ENCODE measurements around the gene KCNK3. TPM values are rescaled to one million over a fixed set of nuclear protein-coding genes. Genes with fewer than 3 reads are reported as not detected.

KCNK3 gene
- total RNA-seq, 1 donor: 2.3 TPM

- TF ChIP-seq, protein P1, sequence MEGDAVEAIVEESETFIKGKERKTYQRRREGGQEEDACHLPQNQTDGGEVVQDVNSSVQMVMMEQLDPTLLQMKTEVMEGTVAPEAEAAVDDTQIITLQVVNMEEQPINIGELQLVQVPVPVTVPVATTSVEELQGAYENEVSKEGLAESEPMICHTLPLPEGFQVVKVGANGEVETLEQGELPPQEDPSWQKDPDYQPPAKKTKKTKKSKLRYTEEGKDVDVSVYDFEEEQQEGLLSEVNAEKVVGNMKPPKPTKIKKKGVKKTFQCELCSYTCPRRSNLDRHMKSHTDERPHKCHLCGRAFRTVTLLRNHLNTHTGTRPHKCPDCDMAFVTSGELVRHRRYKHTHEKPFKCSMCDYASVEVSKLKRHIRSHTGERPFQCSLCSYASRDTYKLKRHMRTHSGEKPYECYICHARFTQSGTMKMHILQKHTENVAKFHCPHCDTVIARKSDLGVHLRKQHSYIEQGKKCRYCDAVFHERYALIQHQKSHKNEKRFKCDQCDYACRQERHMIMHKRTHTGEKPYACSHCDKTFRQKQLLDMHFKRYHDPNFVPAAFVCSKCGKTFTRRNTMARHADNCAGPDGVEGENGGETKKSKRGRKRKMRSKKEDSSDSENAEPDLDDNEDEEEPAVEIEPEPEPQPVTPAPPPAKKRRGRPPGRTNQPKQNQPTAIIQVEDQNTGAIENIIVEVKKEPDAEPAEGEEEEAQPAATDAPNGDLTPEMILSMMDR (IDR thresholded peaks at IDR 0.05; ENCODE audit: insufficient read depth, low read length): no peak
- no peak overlapping the region for H3K4me3 ChIP-seq (ENCODE audit: low read depth, low read length)
Observed at GRCh38 chr2:26716769-26717168, 24.2 kb downstream of the KCNK3 start.

DNA sequence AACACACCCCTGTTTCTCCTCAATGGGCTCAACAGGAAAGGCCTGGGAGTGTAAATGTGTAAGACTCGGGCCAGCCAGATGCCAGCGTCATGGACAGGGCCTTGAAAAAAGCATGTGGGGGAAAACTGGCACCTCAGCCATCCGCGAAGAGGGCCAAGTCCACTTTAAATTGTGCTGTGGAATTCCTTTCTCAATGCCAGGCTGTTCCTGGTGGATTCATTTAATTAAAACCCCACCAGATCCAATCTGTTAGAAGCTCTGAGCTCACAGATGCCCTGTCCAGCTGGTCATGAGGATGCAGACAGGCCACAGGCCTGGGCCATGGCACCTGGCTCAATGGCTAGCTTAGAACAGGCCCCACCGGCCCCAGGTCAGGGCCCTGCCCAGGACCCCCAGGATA is 24.8 kb downstream of the KCNK3 start:
- TF ChIP-seq, protein P1 (IDR thresholded peaks at IDR 0.05; ENCODE audit: insufficient read depth, low read length): no peak
- no peak for DNase-seq (ENCODE audit: low read depth)
- H3K4me3 ChIP-seq (ENCODE audit: low read depth, low read length): no peak overlapping the region

More at GRCh38 chr2:26716769-26717168, 24.2 kb downstream of the KCNK3 start:
- DNase-seq (ENCODE audit: low read depth): no peak

DNA sequence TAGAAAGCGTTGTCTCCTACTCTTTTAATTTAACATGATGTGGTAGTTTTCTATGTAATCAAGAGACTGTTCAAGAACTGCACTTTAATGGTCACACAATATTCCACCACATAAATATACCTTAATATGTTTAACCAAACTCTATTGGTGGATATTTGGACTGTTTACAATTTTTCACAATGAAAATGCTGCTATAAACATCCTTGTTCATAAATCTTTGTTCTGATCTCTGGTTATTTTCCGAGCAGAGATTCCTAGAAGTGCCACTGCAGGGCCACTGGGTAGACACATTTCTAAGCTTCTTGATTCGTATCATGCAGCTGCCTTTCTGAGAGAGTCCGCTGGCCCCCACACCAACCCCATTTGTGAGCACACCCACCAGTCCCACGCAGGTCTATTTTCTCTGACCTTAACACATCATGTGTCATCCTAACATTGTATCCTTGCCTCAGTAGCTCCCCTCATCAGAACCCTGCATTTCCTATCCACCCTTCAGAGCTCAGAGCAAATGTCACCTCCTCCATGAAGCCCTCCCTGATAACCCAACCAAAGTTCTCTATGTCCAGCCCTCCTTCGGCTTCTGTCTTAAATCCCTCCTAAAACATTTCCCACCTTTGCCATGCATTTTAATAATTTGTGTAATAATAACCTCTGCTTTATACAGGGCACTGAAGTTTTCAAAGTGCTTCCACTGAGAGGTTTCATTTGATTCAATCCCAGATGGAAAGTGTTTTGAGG is 26.6 kb downstream of the KCNK3 start:
- TF ChIP-seq, protein P1 (IDR thresholded peaks at IDR 0.05; ENCODE audit: insufficient read depth, low read length): no peak
- H3K4me3 ChIP-seq (ENCODE audit: low read depth, low read length): no peak overlapping the region
- no peak for DNase-seq (ENCODE audit: low read depth)

DNA sequence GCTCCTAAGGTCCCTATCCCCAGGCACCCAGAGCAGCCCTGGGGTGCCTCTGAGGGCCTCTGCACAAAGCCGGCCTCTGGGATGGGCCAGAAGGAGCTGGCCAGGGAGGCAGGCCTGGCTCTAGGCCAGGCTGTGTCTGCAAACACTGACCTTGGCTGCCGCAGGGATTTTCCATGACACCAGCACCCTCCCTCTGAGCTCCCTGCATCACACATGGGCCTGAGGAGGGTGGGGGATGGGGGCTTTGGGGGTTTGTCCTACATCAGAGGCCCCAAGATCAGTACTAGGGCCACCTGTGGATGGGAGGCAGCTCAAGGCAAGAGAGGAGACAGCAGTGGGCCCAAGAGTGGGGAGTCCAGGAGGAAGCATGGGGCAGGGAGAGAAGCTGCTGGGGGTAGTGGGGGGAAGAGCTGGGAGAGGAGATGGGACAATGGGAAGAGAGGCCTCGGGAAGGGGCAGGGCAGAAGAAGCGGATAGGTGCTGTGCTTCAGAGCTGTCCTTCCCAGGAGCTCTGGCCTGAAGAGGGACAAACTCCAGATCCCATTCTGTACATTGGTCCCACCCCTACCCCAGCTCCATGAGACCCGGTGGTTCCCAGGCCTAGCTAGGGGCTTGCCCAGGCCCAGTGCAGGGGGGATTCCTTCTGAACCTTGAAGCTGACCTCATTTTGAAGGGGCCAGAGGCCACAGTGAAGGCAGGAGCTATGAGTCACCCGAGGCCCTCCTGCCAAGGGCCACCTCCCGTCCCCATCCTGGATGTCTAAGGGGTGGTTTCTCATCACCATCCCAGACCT is 28.0 kb downstream of the KCNK3 start:
- peak; percentile 93 for DNase-seq (ENCODE audit: low read depth)
- TF ChIP-seq, protein P1 (IDR thresholded peaks at IDR 0.05; ENCODE audit: insufficient read depth, low read length): no peak
- H3K4me3 ChIP-seq (ENCODE audit: low read depth, low read length): no peak overlapping the region

- TF ChIP-seq, protein P1 (IDR thresholded peaks at IDR 0.05; ENCODE audit: insufficient read depth, low read length): no peak
- DNase-seq (ENCODE audit: low read depth): peak; percentile 35
- no peak overlapping the region for H3K4me3 ChIP-seq (ENCODE audit: low read depth, low read length)
Observed at GRCh38 chr2:26721115-26722032, 28.9 kb downstream of the KCNK3 start.

DNA sequence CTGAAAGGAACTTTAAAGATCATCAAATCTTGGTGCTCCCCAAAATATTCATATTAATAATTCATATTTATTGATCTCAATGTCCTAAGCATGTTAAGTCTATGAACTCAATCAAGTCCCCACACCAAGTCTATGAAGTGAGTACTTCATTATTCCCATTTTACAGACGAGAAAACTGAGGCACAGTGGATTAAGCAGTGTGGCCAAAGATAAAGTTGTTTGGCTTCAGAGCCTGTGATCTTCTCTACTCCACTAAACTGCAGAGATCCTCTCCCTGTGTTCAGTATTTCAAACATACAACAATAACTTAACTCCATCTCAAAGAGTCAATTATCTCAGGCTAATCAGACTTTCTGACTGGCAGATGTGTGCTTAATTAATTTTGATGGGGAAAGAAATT is 29.8 kb downstream of the KCNK3 start:
- no peak for DNase-seq (ENCODE audit: low read depth)
- TF ChIP-seq, protein P1 (IDR thresholded peaks at IDR 0.05; ENCODE audit: insufficient read depth, low read length): no peak
- no peak overlapping the region for H3K4me3 ChIP-seq (ENCODE audit: low read depth, low read length)
